A673 (cell line): Measurements from ENCODE around the gene KIDINS220. TPM values are rescaled to one million over a fixed set of nuclear protein-coding genes. Genes with fewer than 3 reads are reported as not detected.
A peak's percentile ranks its signal among the peaks of the same experiment; 100 is the strongest.

Source experiments
- BruUV-seq: library from RNA; stranded (reverse); fragments of 400-500 nt; replicated peaks from 2 replicates; lab custom pipeline; 2021; lab: Mats Ljungman, UMichigan
- CTCF ChIA-PET: fragments of 300-600 bp; sonication (Branson Sonifier 250); formaldehyde crosslinking; loops from one replicate; lab custom pipeline; 2022; ENCODE audit warnings: antibody characterized with exemption; lab: Charles Lee
- POLR2A ChIA-PET: fragments of 300-600 bp; sonication (Branson Sonifier 250); formaldehyde crosslinking; loops from one replicate; lab custom pipeline; 2022; ENCODE audit warnings: antibody characterized with exemption; ENCODE audit not compliant: low non-redundant PET; lab: Charles Lee
- DNase-seq: peaks from one replicate; pipeline ENCODE4 v3.0.0-alpha.2; 2015; ENCODE audit warnings: low spot score
- H3K27ac ChIP-seq: fragments of 200-600 bp; sonication (generic); 2 replicates; pipeline ENCODE4 v1.5.1; 2016; ENCODE audit warnings: mixed run types, low read depth, mild to moderate bottlenecking, mixed read lengths, antibody characterized with exemption, low read length; ENCODE audit not compliant: poor library complexity, severe bottlenecking
- H3K27me3 ChIP-seq: fragments of 200-600 bp; sonication (generic); replicated peaks from 2 replicates; pipeline ENCODE4 v1.6.1; 2017; ENCODE audit warnings: mixed run types, low read depth, mild to moderate bottlenecking, mixed read lengths, antibody characterized with exemption, low read length; ENCODE audit not compliant: insufficient read depth, poor library complexity
- H3K36me3 ChIP-seq: fragments of 200-600 bp; sonication (generic); 2 replicates; pipeline ENCODE4 v1.6.1; 2016; ENCODE audit warnings: mixed run types, mild to moderate bottlenecking, mixed read lengths, antibody characterized with exemption, low read length; ENCODE audit not compliant: insufficient read depth, poor library complexity, severe bottlenecking
- H3K4me1 ChIP-seq: fragments of 200-600 bp; sonication (generic); 2 replicates; pipeline ENCODE4 v1.6.1; 2017; ENCODE audit warnings: mixed run types, mild to moderate bottlenecking, mixed read lengths, antibody characterized with exemption, low read length; ENCODE audit not compliant: insufficient read depth, poor library complexity, severe bottlenecking
- H3K4me3 ChIP-seq: fragments of 200-600 bp; sonication (generic); 2 replicates; pipeline ENCODE4 v1.5.1; 2016; ENCODE audit warnings: low read depth, mixed run types, mild to moderate bottlenecking, mixed read lengths, low read length; ENCODE audit not compliant: poor library complexity, severe bottlenecking
- H3K9me3 ChIP-seq: fragments of 200-600 bp; sonication (generic); 2 replicates; pipeline ENCODE4 v1.6.1; 2016; ENCODE audit warnings: mixed run types, low read depth, mild to moderate bottlenecking, mixed read lengths, antibody characterized with exemption, low read length; ENCODE audit not compliant: poor library complexity, severe bottlenecking
- CTCF ChIP-seq: fragments of 300-800, 200-600 bp; sonication (generic); conservative IDR thresholded peaks from 2 replicates; pipeline ENCODE4 v1.5.1; 2017; ENCODE audit warnings: low read depth, mild to moderate bottlenecking, antibody characterized with exemption, low read length, moderate library complexity, mixed read lengths
- EZH2 ChIP-seq: fragments of 200-600 bp; sonication (generic); IDR thresholded peaks from 2 replicates; pipeline ENCODE4 v1.6.1; 2017; ENCODE audit warnings: borderline replicate concordance, low read depth, mild to moderate bottlenecking, mixed read lengths, antibody characterized with exemption, low read length; ENCODE audit not compliant: poor library complexity, severe bottlenecking
- intact Hi-C: fragments of 100-400 bp; cut with micrococcal nuclease; formaldehyde crosslinking; loops from one replicate; pipeline ENCODE4 v1.10.0; 2022; ENCODE audit not compliant: unreplicated experiment
- total RNA-seq: library from RNA; stranded (reverse); gene quantifications from 2 replicates; pipeline ENCODE4 v1.2.3, GENCODE V29; 2021

The KIDINS220 gene
- total RNA-seq, 1 experiment from 2014 or later, result 46.4 TPM

GRCh38 chr2:8872821-8873432 is 35.5 kb upstream of the KIDINS220 start:
- H3K4me3 ChIP-seq, result no peak overlapping the region
- peak; percentile 71 for DNase-seq
- H3K27ac ChIP-seq, result no peak overlapping the region
- TF ChIP-seq EZH2, result no peak
- TF ChIP-seq CTCF, result peak; percentile 74
- peaks cover 4% of the 10 kb centered on the region for H3K36me3 ChIP-seq
- intact Hi-C loops, result loop anchor here (2.0 kb wide), 1 partner anchor 266 kb away; no protein-coding TSS in a partner anchor
- ChIA-PET POLR2A (interaction anchor here (0.6 kb wide), 1 partner anchor 148 kb away, joined by 3 read pairs; no protein-coding TSS in a partner anchor), CTCF (interaction anchor here (1.2 kb wide), 1 partner anchor 267 kb away, joined by 10 read pairs; no protein-coding TSS in a partner anchor)
- no peaks in the 10 kb centered on the region for H3K27me3 ChIP-seq
- H3K4me1 ChIP-seq, result no peaks in the 10 kb centered on the region
- no peaks in the 10 kb centered on the region for H3K9me3 ChIP-seq
- BruUV-seq, result no TSS peak

GRCh38 chr2:8870441-8870840 is 33.0 kb upstream of the KIDINS220 start:
- Histone ChIP-seq H3K27me3 (no peaks in the 10 kb centered on the region), H3K4me3 (no peak overlapping the region), H3K27ac (no peak overlapping the region), H3K36me3 (no peaks in the 10 kb centered on the region), H3K9me3 (no peaks in the 10 kb centered on the region), H3K4me1 (no peaks in the 10 kb centered on the region)
- DNase-seq, result no peak
- intact Hi-C loops, result no loop called here
- ChIA-PET CTCF (no interaction called here), POLR2A (no interaction called here)
- TF ChIP-seq EZH2 (no peak), CTCF (no peak)
- BruUV-seq, result no TSS peak

- Histone ChIP-seq H3K27ac (no peak overlapping the region), H3K27me3 (no peaks in the 10 kb centered on the region), H3K4me3 (no peak overlapping the region), H3K4me1 (no peaks in the 10 kb centered on the region), H3K9me3 (no peaks in the 10 kb centered on the region), H3K36me3 (no peaks in the 10 kb centered on the region)
- POLR2A ChIA-PET, result no interaction called here
- intact Hi-C loops, result no loop called here
- CTCF ChIA-PET, result no interaction called here
- no TSS peak for BruUV-seq
- DNase-seq, result no peak
- no peak for TF ChIP-seq EZH2
- TF ChIP-seq CTCF, result no peak
These were observed 29.9 kb upstream of the KIDINS220 start for GRCh38 chr2:8867363-8867762.
